ENCODE results near the gene ADAMTSL2.

ADAMTSL2 gene

DNA sequence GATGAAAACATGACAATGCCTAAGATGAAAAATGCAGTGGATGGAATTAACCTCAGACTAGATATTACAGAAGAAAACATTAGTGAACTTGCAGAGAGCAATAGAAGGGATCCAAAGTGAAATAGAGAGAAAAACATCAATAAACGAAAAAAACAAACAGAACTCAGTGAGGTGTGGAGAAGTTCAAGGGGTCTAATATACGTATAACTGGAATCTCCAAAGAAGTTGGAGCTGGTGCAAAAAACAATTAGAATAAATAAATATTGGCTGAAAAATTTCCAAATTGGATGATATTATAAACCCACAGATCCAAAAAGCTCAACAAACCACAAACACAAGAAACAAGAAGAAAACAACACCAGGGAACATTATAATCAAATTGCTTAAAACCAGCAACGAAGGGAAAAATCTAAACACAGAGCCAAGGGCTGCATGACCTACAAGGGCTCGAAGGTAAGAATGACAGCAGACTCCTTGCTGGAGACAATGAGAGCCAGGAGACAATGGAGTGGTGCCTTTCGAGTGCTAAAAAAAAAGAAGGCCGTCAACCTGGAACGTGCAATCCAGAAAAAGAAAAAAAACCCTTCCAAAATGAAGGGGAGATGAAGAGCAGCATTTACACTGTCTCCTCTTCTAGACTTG, 62.9 kb downstream of the ADAMTSL2 start:
- in situ Hi-C loops (cut with HindIII; ENCODE audit: low sequenced_read_pairs) = no loop called here

DNA sequence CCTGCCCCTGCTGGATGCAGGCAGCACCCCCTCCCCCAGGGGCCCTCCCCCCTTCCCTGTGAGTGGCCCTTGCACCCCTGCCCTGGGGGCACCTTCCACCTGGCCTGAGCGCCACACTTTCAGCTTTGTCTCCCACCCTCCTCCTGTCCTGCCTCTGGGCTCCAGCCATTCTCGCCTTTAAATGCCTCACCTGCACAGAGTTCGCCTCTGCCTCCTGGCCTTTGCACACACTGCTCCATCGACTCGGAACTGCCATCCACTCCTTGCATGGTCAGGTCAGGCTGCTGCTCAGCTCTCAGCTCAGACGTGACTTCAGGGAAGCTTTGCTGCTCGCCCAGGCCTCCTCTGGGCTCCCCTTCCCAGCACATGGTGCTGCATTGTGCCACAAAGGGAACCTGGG, 64.5 kb downstream of the ADAMTSL2 start:
- in situ Hi-C loops (cut with HindIII; ENCODE audit: low sequenced_read_pairs) = no loop called here

DNA sequence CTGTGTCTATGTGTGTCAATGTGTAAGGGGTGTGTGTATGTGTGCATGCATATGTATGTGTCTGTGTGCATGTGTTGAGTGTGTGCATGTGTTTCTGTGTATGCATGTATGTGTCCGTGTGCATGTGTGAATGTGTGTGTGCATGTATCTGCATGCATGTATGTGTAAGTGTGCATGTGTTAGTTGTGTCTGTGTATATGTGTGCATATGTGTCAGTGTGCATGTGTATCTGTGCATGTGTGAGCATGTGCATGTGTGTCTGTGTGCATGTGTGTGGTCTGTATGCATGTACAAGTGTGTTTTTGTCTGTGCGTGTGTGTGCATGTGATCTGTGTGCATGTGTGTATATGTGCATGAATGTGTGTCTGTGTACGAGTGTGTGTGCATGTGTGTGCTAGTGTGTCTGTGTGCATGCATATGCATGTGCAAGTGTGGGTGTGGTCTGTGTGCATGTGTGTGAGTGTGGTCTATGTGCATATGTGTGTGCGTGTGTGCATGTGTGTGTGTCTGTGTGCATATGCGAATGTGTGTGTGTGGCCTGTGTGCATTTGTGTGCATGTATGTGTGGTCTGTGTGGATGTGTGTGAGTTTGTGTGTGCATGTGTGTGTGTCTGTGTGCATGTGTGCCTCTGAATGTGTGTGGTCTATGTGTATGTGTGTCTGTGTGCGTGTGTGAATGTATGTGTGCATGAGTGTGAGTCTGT, 65.1 kb downstream of the ADAMTSL2 start:
- in situ Hi-C loops (cut with HindIII; ENCODE audit: low sequenced_read_pairs) = no loop called here

DNA sequence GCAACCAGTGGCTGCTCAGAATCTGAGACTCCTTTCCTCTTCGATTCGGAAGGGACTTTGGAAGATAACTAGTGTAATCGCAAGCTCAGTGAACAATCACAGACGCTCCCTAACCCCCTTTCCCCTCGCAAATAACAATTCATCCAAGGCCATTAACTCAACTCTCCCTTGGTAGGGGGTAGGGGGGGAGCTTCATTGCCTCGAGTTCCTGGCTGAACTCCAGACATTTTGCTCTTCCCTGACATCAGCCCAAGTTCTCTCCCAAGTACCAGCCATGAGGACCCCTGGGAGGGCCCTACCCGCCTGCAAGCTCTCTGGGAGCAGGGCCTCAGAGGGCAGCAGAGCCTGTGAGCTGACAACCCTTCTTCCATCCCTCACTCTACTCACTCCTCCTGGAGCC, 66.2 kb downstream of the ADAMTSL2 start:
- in situ Hi-C loops (cut with HindIII; ENCODE audit: low sequenced_read_pairs) = no loop called here

DNA sequence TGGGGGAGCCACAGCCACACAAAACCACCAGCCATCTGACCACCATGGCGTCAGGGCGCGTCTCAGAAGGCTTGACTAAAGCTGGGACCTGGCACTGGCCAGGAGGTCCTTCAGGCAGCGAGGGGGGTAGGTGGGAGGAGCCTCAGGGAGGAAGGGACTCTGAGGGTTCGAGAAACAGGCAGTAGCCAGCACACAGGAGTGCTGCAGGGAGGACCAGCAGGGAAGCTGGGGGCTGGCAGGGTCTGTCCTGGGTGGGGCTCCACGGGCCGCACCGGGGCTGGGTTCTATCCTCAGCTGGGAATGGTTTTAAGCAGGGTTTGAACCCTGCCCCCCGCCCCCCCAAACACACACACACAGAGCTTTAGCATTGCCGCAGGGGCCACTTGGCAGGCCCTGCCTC, 67.2 kb downstream of the ADAMTSL2 start:
- in situ Hi-C loops (cut with HindIII; ENCODE audit: low sequenced_read_pairs) = no loop called here

DNA sequence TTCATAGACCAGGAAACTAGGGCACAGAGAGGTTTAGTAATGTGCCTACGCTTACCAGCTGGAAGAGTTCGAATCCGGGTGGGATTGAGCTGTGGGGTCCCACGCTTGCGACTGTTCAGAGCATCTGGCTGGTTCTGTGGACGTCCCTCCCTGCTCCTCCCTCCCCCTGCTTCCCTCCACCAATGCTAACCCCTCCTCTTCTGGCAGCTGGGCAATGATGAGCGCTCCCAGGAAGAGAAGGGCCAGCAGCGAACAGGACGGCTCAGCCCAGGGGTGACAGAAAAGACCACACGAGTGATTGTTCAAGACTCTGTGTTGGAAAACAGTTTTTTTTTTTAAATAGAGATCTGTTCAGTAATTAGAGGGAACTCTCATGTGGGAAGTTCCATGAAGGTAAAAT, 67.8 kb downstream of the ADAMTSL2 start:
- in situ Hi-C loops (cut with HindIII; ENCODE audit: low sequenced_read_pairs) = no loop called here

DNA sequence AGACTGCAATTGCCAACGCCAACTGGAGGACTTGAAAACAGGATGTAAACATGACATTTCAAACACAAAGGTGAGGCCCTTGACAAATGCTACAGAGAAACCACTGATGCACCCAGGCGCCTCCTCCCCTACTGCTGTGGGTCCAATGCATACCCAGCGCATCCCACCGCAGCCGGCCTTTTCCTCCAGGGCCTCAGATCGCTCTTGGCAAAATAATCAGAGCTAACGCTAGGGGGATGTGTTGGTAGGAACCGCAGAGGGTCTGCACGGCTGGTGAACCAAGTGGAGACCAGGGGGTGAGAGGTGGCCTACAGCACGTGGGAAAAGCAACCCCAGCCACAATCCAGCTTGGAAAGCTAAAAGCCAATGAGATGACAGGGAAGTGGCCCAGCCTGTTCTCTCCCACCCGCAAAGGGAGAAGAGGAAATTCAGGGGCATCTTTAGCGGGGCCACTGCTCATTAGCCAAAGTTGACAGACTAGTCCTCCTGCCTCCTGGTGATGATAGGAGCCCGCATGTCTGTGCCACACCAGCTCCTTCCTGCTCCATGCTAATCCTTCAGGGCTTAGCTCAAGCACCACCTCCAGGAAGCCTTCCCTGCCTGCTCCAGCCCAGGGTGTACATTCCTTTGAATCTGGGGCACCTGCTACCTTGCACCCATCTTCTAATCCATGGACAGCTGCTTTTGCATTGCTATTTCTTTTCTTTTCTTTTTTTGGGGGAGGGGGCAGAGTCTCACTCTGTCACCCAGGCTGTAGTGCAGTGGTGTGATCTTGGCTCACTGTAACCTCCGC, 68.8 kb downstream of the ADAMTSL2 start:
- in situ Hi-C loops (cut with HindIII; ENCODE audit: low sequenced_read_pairs) = no loop called here

DNA sequence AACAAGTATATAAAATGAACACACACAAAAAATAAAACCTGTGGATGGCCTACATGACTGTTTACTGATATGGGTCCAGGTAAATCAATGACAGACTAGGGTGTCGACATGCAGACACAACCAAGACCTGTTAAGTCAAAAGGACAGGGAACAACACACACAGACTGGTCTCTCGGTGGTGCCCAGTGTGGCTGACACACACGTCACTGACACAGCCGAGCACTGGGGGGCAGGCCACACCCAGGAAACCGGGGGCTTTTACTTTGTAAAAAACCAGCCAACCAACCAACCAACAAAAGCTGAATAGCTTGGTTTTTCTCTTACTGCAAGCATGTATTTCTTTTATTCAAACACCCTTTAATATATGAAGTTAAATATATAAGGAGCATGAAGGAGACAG, 69.7 kb downstream of the ADAMTSL2 start:
- in situ Hi-C loops (cut with HindIII; ENCODE audit: low sequenced_read_pairs) = no loop called here

DNA sequence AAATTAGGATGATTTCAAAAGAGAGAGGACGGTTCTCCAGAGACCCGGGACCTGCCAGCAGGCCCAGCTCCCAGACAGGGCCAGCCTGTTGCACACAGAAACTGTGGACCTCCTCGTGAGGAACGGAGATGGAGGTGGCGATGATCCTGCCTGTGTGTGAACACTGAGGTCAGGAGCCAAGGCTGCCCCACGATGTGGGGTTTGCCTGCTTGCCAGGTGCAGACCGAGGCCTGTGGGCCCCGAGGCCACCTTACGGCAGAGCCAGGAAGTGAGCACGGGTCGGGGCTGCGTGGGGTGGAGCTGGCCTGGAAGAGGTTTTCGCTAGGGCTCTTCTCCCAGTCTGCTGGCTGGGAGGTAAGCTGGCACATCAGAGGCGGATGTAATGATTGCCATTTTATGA, 70.4 kb downstream of the ADAMTSL2 start:
- in situ Hi-C loops (cut with HindIII; ENCODE audit: low sequenced_read_pairs) = no loop called here

DNA sequence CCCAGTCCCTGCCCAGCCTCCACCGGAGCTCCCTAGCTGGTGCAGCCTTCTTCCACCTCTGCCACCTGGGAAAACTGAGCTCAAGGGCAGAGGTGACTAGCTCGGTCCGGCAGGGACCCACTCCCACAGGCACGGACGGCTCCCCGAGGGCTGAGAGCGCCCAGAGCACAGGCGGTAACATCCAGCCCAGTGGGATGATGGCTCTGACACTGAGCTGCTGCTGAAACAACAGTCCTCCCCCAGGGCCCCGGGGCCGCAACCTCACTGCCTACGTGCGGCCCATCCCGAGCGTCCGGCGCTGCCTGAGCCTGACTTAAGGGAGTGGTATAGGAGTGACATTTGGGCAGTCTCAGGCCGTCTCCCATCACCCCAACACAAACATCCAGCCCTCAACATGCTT, 70.9 kb downstream of the ADAMTSL2 start:
- in situ Hi-C loops (cut with HindIII; ENCODE audit: low sequenced_read_pairs) = no loop called here

DNA sequence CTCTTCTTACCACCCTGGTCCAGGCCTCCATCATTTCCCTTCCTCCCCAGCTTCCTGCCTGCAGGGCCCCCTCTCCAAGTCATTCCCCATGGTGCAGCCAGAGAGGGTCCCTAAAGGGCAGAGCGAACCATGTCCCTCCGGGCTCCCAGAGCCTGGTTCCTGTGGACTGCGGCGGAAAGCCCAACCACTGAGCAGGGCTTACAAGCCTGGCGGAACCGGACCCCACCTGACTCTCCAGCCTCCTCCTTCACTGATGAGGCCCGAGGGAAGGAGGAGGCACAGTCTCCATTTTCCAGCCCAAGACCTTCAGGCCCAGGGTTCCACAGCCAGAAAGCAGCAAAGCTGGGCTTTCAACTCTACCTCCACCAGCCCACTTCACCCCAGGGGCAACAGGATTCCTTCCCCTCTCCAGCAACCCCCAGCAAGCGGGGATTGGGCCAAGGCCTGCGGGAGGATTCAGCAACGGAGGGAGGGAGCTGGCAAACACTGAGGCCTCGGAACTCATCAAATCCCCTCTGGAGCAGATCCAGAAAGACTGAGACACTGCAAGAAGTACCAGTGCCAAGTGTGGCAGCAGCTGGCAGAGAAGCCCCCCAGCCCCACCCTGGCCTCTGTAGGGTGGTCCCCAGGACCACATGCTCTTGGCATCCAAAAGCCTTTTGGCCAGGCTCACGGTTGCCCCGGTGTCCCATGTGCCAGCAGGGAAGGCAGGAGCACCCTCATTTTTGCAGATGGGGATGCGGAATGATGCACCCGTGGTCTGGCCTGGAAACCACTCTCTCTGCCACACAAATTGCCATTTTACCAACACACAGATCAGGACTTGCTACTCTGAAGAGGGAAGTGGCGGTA, 71.6 kb downstream of the ADAMTSL2 start:
- in situ Hi-C loops (cut with HindIII; ENCODE audit: low sequenced_read_pairs) = no loop called here

DNA sequence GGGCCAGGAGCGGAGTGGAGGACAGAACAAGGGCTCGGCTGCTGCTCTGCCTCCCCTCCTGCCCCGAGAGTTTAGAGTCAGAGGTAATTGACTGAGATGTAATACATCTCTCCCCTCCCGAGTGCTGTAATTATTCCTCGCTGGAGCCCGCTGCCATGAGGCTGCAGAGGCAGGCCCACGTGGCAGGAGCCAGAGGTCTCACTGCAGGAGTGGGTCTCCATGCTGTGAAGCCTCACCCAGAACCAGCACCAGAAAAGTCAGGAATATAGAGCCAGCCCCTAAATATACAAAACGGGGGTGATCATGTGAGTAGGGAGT, 72.2 kb downstream of the ADAMTSL2 start:
- in situ Hi-C loops (cut with HindIII; ENCODE audit: low sequenced_read_pairs) = no loop called here

DNA sequence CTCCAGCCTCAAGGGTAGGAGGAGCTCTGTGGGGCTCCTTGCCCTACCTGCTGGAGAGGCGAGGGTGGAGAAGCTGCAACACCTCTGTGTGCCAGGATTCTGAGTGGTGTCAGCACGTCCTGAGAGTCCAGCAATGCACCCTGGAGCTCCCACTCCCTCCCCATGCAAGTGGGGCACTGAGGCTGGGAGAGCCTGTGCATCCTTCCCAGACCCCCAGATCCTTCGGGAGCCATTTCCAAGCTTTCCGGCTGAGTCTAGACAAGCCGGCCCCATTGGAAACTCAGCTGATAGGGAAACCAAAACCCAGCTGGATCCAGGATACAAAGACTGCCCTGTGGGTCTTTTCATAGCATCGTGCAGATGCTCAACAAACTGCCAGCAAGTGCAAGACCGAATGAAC, 72.9 kb downstream of the ADAMTSL2 start:
- in situ Hi-C loops (cut with HindIII; ENCODE audit: low sequenced_read_pairs) = no loop called here

DNA sequence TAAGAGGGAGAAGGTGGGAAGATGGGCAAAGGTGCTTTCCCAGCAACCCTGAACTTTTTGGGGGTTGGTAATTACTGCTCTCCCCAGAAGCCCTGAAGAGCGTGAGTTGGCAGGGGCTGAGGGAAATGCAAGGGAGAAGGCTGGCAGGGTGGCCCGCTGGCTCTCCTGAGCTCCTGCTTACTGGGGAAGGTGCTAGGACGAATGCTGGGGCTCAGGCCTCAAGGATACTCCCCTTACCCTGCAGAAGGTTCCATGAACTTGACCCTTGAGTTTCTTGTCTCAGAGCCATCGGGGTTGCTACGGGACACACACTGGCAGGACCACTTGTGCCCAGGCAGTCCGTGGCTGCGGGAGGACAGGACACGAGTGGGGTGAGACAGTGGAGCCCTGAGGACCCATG, 73.5 kb downstream of the ADAMTSL2 start:
- in situ Hi-C loops (cut with HindIII; ENCODE audit: low sequenced_read_pairs) = no loop called here

DNA sequence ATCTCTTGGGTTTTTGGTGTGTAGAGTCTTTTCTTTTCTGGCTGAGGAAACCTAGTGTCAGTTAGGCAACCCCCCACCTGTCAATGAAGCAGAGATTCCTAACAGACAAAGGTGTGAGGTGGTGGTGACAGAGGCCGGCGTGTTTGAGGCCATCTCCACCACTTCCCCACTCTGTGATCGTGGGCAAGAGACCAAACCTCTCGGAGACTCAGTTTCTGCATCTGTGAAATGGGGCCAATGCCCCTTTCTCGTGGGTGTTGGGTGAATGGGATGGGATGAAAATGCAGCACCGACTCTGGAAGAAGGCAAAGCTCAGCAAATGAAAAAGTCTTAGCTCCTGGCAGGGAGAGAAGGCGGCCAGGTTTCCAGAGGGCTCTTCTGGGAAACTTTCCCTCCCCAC, 73.9 kb downstream of the ADAMTSL2 start:
- in situ Hi-C loops (cut with HindIII; ENCODE audit: low sequenced_read_pairs) = no loop called here

DNA sequence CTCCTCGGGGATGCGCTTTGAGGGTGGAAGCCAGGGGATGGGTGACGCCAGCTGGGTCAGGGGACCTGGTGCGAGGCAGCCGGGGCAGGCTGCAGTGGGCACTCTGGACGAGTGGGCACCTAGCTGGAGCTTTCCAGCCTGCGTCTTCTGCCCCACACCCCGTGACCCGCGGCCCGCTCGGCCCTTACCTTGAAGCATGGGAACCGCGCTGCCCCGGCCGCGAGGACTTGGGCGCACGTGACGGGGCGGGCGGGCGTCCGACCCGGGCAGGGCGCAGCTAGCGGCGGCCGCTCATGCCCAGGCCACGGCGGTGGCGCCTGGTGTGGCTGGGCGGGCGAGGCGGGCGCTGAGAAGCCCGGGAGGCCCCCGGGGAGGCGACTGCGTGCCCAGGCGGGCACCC, 74.4 kb downstream of the ADAMTSL2 start:
- in situ Hi-C loops (cut with HindIII; ENCODE audit: low sequenced_read_pairs) = no loop called here

DNA sequence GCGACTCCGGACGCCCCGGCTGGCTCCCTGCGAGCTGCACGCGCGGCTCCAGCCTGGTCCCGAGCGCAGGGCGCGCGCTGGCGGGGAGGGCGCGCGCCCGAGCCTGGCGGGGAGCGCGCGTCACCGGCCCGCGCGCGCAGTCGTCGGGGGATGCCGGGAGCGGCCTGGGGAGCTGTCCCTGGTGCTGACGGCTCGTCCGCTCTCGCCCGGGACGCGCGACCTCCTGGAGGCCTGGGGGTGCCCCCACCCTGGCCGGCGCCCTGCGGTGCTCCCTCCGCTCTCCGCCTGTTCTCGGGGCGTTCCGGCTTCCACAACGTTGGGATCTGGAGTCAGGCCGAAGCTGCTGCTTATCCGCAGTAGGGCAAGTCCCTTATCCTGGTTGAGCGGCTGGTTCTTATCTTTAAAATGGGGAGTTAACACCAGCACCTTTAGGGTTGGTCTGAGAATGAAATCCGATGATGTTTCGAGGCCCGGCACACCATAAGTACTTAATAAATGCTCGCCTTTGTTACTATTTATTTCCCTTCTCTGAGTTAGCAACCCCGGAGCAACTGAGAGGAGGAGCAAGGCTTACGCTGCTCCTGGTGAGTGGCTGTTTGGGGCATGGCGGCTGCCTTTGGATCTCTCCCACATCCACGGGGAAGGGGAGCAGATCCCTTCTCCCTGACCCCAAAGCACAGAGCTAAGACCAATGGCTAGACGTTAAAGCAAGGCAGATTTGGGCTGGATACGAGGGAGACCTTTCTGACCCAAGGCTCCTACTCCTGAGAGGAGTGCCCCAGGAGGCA, 75.0 kb downstream of the ADAMTSL2 start, which contains the start of gene FAM163B:
Gene FAM163B (minus strand): TSS at position 79 of the 788 bp plus-strand sequence. CDS start 29,166 bp downstream, outside the sequence.
- in situ Hi-C loops (cut with HindIII; ENCODE audit: low sequenced_read_pairs) = no loop called here

DNA sequence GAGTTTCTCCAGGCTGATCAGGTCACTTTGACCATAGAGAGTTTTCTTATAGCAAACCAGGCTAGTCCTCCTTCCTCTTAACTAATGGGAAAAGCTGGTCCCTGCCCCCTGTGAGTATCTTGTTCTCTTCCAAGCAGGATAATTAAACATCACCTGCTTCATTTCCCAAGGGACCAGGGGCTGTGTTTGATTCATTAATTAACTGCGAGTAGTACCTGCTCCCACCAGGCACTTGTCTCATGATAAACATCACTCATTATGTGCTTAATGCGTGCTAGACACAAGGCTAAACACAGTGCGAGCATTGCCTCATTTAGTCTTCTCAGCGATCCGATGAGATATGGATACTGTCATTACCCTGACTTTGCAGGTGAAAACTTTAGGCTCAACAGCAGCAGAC, 76.3 kb downstream of the ADAMTSL2 start:
- in situ Hi-C loops (cut with HindIII; ENCODE audit: low sequenced_read_pairs) = no loop called here

DNA sequence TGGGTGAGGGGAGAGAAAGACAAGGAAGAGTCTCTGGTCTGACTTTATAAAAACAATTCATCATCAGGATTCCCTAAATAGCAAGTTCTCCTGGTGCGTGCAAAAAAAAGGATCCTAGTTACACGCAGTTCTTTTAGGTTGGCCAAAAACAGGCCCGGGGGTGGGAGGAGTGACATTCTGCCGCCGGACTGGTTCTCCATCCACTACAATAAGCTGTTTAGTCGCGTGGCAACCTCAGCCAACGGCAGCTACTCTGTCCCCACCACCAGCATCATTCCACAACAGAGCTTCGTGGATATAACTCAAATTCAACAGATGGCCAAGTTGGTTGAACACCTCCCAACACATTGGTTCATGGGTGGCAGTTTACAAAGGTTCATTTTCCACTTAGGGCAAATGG, 77.5 kb downstream of the ADAMTSL2 start:
- in situ Hi-C loops (cut with HindIII; ENCODE audit: low sequenced_read_pairs) = no loop called here

DNA sequence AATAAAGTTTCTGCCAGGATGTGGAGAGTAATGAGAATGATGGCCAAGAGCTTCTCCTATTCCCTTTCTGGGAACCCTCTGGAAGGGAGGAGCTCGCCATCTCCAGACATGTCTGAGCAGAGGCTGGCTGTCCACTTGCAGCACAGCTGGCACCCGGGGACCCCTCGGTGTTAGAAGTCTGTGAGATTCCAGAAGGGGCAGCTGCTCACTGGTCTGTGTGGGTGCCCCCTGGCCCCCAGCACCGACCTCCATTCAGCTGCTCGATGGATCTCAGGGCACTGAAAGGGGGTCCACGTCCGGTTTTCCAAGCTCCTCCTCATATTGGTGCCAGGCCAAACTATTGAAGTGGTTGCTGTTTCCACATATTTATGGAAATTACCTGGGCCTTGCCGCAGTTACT, 78.3 kb downstream of the ADAMTSL2 start:
- in situ Hi-C loops (cut with HindIII; ENCODE audit: low sequenced_read_pairs) = no loop called here

Data from DLD1 (cell line).